Measurements from ENCODE around the gene DCXR. TPM values are rescaled to one million over a fixed set of nuclear protein-coding genes. Genes with fewer than 3 reads are reported as not detected.
A peak's percentile ranks its signal among the peaks of the same experiment; 100 is the strongest.

DCXR gene
- total RNA-seq, 1 experiment from 2014 or later: 306 TPM

GRCh38 chr17:82083009-82083408 is 45.5 kb upstream of the DCXR start:
- Histone ChIP-seq H3K4me1 (ENCODE audit: control insufficient read depth in 1 of 2, insufficient read depth in 2 of 2, low read length in 2 of 2) (no peaks in the 10 kb centered on the region), H3K27me3 (ENCODE audit: insufficient read depth, low read length) (no peaks in the 10 kb centered on the region), H3K4me3 (replicated peaks in 1 of 2; ENCODE audit: low read depth in 1 of 2, low read length in 2 of 2) (no peak overlapping the region), H3K27ac (ENCODE audit: low read depth, low read length) (no peak overlapping the region), H2AFZ (ENCODE audit: low read depth, low read length, poor library complexity, severe bottlenecking) (no peak overlapping the region), H3K79me2 (ENCODE audit: insufficient read depth, low read length) (peaks cover 26% of the 10 kb centered on the region; the same call in 1 of the 2 replicates), H3K9me2 (ENCODE audit: insufficient read depth) (no peaks in the 10 kb centered on the region), H3K9ac (ENCODE audit: low read length) (no peak overlapping the region), H3K9me3 (ENCODE audit: control insufficient read depth in 1 of 2, insufficient read depth in 1 of 2, low read depth in 1 of 2, low read length in 2 of 2) (no peaks in the 10 kb centered on the region), H4K20me1 (ENCODE audit: insufficient read depth) (peaks cover 5% of the 10 kb centered on the region; the same call in 1 of the 2 replicates), H3K36me3 (ENCODE audit: control insufficient read depth in 1 of 2, insufficient read depth in 2 of 2, low read length in 2 of 2) (peaks cover 72 to 88% of the 10 kb centered on the region in 2 experiments), H3K4me2 (ENCODE audit: low read length) (no peak overlapping the region)
- ChIA-PET CTCF (no interaction called here), RAD21 (ENCODE audit: low non-redundant PET in 1 of 2, low total read pairs in 2 of 2, uncharacterized antibody in 2 of 2, unreplicated experiment in 2 of 2) (no interaction called here), POLR2A (interaction anchor here (1.4 kb wide), 1 partner anchor 15 kb away, joined by 4 read pairs; the partner anchor contains the start of gene FASN)
- intact Hi-C loops (cut with micrococcal nuclease): no loop called here
- TF ChIP-seq JUND (IDR thresholded peaks at IDR 0.05) (no peak), ZNF274 (IDR thresholded peaks at IDR 0.05; ENCODE audit: low read depth, low read length) (no peak), CTCF (IDR thresholded peaks at IDR 0.05 in 2 of 3, conservative IDR thresholded peaks at IDR 0.05 in 1 of 3; ENCODE audit: borderline replicate concordance in 1 of 3, insufficient read depth in 1 of 3, low read depth in 2 of 3, low read length in 2 of 3) (no peak), ELF1 (IDR thresholded peaks at IDR 0.05; ENCODE audit: borderline replicate concordance, low read depth) (no peak), REST (IDR thresholded peaks at IDR 0.05; ENCODE audit: low read depth) (no peak), SIN3A (IDR thresholded peaks at IDR 0.05; ENCODE audit: low read depth) (no peak)
- no peak for DNase-seq (ENCODE audit: low read depth, low spot score)
- BruUV-seq (replicated peaks): TSS peak; percentile 42
- no peak for ATAC-seq
